Melanocyte of skin (primary cell): ENCODE measurements around the gene BEND7. TPM values are rescaled to one million over a fixed set of nuclear protein-coding genes. Genes with fewer than 3 reads are reported as not detected.

Experiments used
- small RNA-seq, 2 donors: library from RNA; depleted of rRNA; stranded (forward); fragments of <200 nt; gene quantifications; one replicate each; pipeline ENCODE3, GENCODE V24; 2012
- total RNA-seq, 2 donors: library from RNA; depleted of rRNA; stranded (reverse); fragments of >200 nt; gene quantifications; 2 replicates each; pipeline ENCODE4 v1.2.3, GENCODE V29; 2012

BEND7 gene, protein sequence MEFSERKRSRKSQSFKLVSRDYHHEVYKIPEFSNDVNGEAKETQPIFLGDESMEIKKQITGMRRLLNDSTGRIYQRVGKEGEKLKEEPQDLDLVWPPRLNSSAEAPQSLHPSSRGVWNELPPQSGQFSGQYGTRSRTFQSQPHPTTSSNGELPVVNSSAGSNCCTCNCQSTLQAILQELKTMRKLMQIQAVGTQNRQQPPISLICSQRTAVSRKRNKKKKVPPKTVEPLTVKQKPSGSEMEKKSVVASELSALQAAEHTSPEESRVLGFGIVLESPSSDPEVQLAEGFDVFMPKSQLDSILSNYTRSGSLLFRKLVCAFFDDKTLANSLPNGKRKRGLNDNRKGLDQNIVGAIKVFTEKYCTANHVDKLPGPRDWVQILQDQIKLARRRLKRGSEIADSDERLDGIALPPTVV
- 1 to 10 TPM; 1.3 to 1.7 TPM for total RNA-seq

DNA sequence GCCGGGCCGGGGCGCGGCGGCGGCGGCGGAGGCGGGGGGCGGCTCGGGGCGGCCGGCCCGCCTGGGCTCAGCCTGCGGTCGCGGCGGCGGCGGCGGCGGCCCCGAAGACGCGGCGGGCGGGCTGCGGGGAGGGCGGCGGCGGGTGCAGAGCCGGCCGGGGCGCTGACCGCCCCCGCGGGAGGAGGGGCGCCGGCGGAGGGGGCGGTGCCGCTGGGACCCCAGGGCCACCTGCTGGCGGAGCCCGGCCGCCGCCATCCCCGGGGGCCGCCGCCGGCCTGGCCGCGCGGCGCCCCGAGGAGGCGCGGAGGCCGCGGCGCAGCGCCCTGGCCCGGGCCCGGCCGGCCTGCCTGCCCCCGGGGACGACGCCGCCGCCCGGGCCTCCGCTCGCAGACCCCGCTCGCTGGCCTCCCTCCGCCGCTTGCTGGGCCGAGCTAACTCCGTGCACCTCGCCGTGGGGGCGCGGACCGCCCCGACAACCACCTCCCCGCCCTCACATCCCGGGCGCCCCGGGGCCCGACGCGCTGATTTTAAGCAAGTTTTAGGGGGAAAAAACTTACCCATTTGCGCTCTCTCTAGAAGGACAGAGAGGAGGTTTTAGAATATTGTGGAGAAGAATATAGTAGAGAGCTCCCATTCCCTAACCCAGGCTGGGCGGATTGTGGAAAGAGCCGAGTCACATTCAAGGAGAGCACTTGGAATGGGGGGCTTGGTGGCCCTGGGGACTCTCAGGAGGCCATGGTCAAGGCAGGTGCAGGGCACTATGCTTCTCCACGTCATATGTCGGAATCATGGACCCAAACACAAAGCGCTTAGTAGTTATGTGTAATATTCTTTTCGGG lies at the start of gene BEND7:
BEND7 (minus strand) TSS at position 140 of the 839 bp plus-strand sequence. CDS start 481 bp downstream, outside the sequence.

Small RNA genes lying within 50 kb of the gene (small RNA-seq; reads per million reads assigned to genes)
- gene RF00019 = 0 reads per million in 2 donors

Other genes starting within 250 kb of the BEND7 start
- 10 to 100 TPM; 13.7 to 19.3 TPM for gene PHYH, start 228.9 kb downstream of the BEND7 start, total RNA-seq
- gene SEPHS1, start 180.7 kb downstream of the BEND7 start, total RNA-seq = 10 to 100 TPM; 26.0 to 31.0 TPM
- 10 to 100 TPM; 19.3 to 28.0 TPM for gene PRPF18, start 58.0 kb upstream of the BEND7 start, total RNA-seq